Measurements from ENCODE around the gene GPR176.
"Not testable (repeated sequence)": the region's sequence is repeated elsewhere in the genome, so short reads cannot be mapped to it uniquely, and the experiment has no call there.

GPR176 gene

GRCh38 chr15:39935241-39935640 lies 15.2 kb upstream of the GPR176 start:
- DNase-seq = no peak

- peak; percentile 72 for DNase-seq
Observed at GRCh38 chr15:39934397-39935071, 14.5 kb upstream of the GPR176 start.

DNA sequence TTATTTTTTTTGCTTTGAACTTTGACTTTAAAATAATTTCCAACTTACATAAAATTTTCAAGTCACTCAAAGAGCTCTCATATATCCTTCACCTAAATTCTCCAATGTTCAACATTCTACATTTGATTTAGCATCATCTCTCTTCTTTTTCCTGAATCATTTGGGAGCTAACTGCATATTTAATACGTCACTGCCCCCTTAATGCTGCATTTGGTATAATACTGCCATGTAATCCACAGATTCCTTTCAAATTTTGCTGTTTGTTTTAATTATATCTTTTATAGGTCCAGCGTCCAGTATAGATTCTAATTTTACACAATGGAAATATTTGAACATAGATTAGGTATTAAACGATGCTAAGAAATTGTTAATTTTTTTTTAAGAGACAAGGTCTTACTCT lies 11.5 kb upstream of the GPR176 start:
- no peak for DNase-seq

GRCh38 chr15:39926526-39926925 lies 6.5 kb upstream of the GPR176 start:
- no peak for DNase-seq

GRCh38 chr15:39925112-39925842 lies 5.2 kb upstream of the GPR176 start:
- DNase-seq = no peak

- no peak for DNase-seq
Observed at GRCh38 chr15:39924437-39924836, 4.4 kb upstream of the GPR176 start.

- DNase-seq = peak; percentile 57
Observed at GRCh38 chr15:39922462-39923092, 2.5 kb upstream of the GPR176 start.

- no peak for DNase-seq
Observed at GRCh38 chr15:39921274-39921638, 1.2 kb upstream of the GPR176 start.

DNA sequence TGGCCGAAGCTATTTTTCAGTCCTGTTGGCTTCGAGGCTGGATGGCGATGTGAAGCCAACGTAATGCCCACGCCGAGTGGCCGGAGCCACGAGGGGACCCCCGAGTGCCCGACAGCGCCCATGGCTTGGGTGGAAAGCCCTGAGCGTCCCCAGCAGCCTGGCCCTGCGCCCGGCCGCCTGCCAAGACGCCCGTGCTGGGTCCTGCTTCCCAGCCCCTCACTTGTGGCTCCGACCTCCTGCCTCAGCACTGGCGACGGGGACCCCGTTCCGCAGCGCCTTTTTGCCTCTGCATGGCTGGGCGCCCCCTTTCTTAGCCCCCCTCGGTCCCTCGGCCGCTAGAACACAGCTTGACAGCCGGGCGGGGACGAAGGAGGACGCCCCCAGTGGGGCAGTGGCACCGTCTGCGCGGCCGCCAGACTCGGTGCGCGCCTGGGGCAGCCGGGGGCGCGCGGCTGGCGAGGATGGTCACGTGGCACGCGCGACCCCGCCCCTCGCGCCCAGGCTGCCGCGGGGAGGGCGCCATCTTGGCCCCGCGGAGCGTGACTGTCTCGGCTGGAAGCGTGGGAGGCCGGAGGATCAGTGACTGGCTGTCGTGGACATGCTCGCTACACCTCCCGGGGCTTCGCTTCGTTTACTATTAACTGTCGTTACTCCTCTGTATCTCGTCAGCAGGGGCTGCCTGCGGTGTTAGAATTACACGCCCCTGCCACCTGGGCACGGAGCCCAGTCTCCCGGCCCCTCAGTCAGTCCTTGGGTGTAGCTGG lies 626 bp upstream of the GPR176 start:
- peak; percentile 93 for DNase-seq

DNA sequence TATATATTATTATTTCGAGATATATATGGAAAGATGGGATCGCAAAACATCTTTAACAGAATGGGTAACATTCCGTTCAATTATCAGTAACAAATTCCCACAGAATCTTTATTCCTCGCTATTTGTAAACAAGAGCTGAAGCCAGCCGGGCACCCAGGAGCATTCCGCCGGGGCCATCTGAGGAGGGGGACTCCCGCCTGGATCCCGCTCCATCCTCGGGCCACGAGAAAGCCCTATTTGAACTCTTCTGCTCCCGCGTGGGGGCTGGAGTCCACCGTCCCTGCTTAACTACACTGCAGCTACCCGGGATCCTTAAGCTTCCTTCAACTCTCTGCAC lies 687 bp downstream of the GPR176 start:
- no peak for DNase-seq

DNA sequence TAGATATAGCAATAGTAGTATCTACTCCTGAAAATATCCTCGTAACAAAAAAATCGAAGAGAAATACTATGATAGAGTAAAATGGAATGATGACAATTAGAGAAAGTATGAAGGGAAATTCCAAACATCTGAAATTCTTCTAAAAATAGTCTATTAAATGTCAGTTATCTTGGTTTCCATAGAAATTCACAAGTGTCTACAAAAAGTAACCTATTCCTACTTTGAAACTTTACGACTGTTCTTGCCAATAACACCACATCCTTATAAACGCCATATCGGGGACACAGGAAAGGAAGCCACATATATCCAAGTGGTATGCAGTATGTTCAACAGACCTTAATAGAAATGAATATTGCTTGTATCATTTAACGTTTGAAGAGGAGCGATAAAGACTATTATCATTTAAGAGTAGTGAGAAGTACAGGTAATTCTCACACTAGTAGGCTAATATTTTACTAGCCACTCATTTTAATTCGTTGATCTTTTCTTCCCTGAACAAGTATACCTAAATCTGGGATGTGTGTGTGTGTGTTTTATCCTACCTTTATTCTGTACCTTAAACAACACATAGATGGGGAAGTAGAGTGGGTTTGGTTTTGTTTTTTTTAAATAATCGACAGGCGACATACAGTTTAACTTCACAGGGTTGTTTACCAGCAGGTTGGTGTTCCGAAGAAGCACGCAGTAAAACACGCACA lies 1.2 kb downstream of the GPR176 start:
- DNase-seq = peak; percentile 61

DNA sequence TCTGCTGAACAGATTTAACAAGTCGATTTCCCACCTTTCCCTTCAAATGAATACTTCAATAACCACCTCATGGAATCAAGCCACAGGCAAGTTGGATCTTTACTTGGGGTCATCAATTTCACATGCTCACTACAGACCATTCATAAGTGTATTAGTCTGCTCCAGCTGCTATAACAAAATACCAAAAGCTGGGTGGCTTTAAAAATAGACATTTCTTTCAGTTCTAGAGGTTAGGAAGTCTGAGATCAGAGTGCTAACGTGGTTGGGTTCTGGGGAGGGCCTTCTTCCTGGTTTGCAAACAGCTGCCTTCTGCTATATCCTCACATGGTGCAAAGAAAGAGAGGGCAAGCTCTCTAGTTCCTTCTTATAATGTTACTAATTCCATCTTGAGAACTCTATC lies 5.1 kb downstream of the GPR176 start:
- no peak for DNase-seq

GRCh38 chr15:39909007-39909406 lies 11.1 kb downstream of the GPR176 start:
- no peak for DNase-seq

- no peak for DNase-seq
Observed at GRCh38 chr15:39908186-39908585, 11.9 kb downstream of the GPR176 start.

GRCh38 chr15:39907216-39907615 lies 12.8 kb downstream of the GPR176 start:
- no peak for DNase-seq

DNA sequence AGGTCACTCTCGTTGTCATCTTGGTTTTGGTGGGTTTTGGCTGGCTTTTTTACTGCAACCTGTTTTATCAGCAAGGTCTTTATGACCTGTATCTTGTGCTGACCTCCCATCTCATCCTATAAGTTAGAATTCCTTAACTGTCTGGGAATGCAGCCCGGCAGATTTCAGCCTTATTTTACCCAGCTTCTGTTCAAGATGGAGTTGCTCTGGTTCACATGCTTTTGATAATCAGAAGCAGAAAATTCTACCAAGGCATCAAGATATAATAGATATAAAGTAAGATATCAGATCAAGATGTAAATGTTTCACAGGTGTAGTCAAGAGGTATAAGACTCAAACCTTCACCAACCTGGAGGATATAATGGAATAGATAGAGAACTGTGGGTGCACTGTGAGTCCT lies 16.0 kb downstream of the GPR176 start:
- no peak for DNase-seq

DNA sequence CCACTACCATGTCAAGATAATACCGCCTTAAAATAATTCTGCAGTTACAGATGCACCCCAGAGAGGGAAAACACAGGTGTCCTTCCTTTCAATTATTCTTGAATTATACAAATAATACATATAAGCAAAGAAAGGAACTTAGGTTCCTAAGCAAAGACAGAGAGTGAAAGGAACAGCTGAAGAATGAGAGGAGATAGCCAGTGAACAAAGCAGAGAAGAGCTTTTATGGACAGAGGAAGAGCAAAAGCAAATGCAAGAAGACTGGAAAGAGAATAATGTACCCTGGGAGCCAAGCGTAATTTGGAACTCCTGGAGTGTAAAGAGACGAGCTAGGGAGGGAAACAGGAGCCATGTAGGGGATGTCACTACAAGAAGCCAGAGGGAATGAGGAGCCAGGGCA lies 21.7 kb downstream of the GPR176 start:
- DNase-seq = no peak

DNA sequence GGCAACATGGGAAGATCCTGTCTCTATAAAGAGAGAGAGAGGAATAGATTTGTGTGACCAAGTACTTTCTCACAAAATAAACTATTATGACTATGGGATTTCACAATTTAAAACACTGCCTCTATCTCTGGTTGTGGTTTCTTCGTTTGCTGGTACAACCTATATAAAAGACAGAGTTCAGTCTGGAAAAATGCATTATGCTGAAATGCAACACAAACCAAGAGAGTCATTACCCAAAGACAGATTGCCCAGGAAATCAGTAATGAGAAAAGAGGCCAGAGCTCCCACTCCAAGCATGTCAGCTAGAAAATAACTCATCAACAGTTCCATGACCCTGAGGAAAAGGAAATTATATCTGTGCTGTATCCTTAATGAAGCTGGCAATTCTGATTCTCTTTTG lies 23.2 kb downstream of the GPR176 start:
- DNase-seq = no peak

- DNase-seq = no peak
Observed at GRCh38 chr15:39896101-39896500, 24.0 kb downstream of the GPR176 start.

GRCh38 chr15:39893051-39893450 lies 27.0 kb downstream of the GPR176 start:
- not testable (repeated sequence) for DNase-seq

- no peak for DNase-seq
Observed at GRCh38 chr15:39892418-39892817, 27.6 kb downstream of the GPR176 start.

DNA sequence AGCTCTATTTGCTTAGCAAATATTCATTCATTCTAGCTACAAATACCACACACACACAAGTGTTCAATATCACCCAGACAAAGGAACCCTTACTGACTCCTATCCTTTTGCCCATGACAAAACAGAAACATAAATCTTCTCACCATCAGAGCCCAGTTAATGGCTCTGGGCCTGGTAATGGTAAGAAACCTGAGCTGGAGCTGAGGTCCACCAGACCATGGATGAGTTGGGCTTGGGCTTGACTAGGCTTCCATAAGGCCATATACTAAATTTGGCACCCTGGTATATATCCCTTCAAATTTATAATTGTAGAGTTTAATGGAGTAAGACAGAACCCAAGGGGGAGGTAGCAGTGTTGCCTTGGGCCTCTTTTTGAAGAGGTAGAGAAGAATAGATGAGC lies 29.4 kb downstream of the GPR176 start:
- no peak for DNase-seq

DNA sequence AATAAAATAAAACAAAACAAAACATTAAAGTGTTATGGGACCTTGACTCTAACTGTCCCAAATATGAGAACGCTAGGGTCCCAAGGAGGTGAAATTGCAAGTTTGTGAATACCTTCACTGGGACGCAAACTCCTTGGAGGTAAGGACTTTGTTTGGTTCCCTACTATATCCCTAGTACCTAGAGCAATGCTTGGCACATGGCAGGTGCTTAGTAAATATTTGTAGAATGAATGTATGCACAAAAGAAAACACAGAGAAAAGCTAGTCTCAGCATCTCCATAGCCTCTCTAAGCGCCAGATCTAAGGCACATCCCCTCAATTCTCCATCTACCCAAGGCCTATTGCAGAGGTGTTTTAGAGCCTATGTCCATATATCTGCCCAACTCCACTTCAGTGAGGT lies 30.5 kb downstream of the GPR176 start:
- DNase-seq = no peak
